ENCODE results near the gene PBX4.

The PBX4 gene

DNA sequence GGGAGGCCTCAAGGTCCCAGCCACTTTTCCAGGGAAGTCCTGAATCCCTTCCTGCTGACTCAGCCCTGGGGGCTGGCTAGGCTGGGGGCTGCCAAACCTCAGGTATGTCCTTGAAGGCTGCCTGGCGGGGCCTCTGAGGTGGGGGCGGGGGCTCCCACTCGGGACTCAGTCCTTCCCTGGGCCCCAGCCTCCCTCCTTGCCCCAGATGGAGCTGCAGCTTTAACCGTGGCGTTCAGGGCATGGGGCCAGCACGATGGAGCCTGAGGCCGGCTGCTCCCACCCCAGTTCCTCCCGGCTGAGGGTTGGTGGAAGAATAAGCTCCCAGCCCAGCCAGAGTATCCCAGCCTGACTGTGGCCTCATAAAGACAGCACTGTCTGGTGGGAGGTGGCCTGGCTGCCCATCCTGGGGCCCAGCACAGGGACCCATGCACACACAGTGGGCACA, 68.0 kb downstream of the PBX4 start:
- DNase-seq (ENCODE audit: low spot score in 2 of 2) (no peak), ATAC-seq (replicated peaks; ENCODE audit: extremely low read depth, poor library complexity, severe bottlenecking) (no peak)
- Mint-ChIP-seq H3K27ac (ENCODE audit: low read depth) (no peak overlapping the region), H3K36me3 (ENCODE audit: insufficient read depth) (peaks cover 3% of the 10 kb centered on the region), H3K9me3 (no peaks in the 10 kb centered on the region), H3K4me3 (no peak overlapping the region), H3K27me3 (no peaks in the 10 kb centered on the region), H3K4me1 (peaks cover 5% of the 10 kb centered on the region)

DNA sequence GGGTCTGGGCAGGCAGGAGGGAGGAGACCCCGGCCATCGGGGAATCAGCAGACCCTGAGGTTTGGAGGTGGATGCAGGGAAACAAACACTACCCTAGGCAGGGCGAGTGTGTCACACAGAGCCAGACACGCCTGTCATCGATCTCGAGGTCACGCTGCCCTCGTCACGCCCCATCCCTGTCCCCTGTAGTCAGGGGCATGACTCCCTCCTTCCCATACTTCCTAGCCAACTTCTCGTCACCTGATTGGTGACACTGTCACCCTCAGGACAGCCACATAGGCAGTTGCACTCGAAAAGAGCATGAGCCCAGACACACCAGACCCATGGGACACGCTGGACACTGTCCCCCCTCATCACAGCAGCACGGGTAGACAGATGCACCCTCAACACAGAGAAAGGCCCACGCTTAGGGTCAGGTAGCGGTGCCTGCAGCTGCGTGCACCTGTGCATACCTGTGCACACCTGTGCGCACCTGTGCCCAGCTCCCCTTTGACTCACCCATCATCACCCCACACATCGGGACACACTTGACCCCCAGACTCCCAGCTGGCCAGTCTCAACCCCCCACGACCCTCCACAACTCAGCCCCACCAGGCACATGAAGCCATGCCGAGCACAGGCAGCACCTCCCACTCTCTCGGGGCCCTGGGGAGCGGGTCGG, 68.6 kb downstream of the PBX4 start:
- DNase-seq (ENCODE audit: low spot score in 2 of 2) (no peak), ATAC-seq (replicated peaks; ENCODE audit: extremely low read depth, poor library complexity, severe bottlenecking) (no peak)
- Mint-ChIP-seq H3K4me1 (peaks cover 5% of the 10 kb centered on the region), H3K27ac (ENCODE audit: low read depth) (no peak overlapping the region), H3K9me3 (no peaks in the 10 kb centered on the region), H3K4me3 (no peak overlapping the region), H3K36me3 (ENCODE audit: insufficient read depth) (peaks cover 5% of the 10 kb centered on the region), H3K27me3 (no peaks in the 10 kb centered on the region)

- Mint-ChIP-seq H3K9me3 (no peaks in the 10 kb centered on the region), H3K4me3 (no peak overlapping the region), H3K27me3 (no peaks in the 10 kb centered on the region), H3K4me1 (no peaks in the 10 kb centered on the region), H3K36me3 (ENCODE audit: insufficient read depth) (peaks cover 5% of the 10 kb centered on the region), H3K27ac (ENCODE audit: low read depth) (no peak overlapping the region)
- DNase-seq (ENCODE audit: low spot score in 2 of 2) (no peak), ATAC-seq (replicated peaks; ENCODE audit: extremely low read depth, poor library complexity, severe bottlenecking) (no peak)
Observed at GRCh38 chr19:19548915-19549759, 69.3 kb downstream of the PBX4 start.

GRCh38 chr19:19547674-19548336, 70.7 kb downstream of the PBX4 start:
- DNase-seq (ENCODE audit: low spot score in 2 of 2) (no peak), ATAC-seq (replicated peaks; ENCODE audit: extremely low read depth, poor library complexity, severe bottlenecking) (no peak)
- Mint-ChIP-seq H3K27me3 (no peaks in the 10 kb centered on the region), H3K9me3 (no peaks in the 10 kb centered on the region), H3K36me3 (ENCODE audit: insufficient read depth) (peaks cover 5% of the 10 kb centered on the region), H3K4me1 (no peaks in the 10 kb centered on the region), H3K27ac (ENCODE audit: low read depth) (no peak overlapping the region), H3K4me3 (no peak overlapping the region)

DNA sequence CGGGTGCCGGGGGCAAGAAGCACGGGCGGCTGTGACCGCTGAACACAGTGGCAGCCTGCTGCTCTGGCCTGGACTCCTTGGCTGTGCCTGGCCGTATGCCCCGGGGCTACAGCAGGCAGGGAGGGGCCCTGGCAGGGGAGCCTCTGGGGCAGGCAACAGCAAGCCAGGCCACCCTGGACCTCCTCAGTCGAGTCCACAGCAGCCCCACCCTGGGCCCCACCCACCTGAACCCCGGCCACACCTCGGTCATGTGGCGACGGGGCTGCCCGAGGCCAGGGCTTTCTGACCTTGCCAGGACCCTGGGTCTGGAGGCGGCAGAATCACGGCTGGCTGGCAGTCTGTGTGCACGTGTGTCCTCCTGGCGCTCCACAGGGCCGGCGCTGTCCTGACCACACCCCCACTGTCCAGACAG, 71.7 kb downstream of the PBX4 start:
- Mint-ChIP-seq H3K4me3 (no peak overlapping the region), H3K4me1 (no peaks in the 10 kb centered on the region), H3K36me3 (ENCODE audit: insufficient read depth) (peaks cover 5% of the 10 kb centered on the region), H3K27ac (ENCODE audit: low read depth) (no peak overlapping the region), H3K9me3 (no peaks in the 10 kb centered on the region), H3K27me3 (no peaks in the 10 kb centered on the region)
- ATAC-seq (replicated peaks; ENCODE audit: extremely low read depth, poor library complexity, severe bottlenecking) (no peak), DNase-seq (ENCODE audit: low spot score in 2 of 2) (no peak)

DNA sequence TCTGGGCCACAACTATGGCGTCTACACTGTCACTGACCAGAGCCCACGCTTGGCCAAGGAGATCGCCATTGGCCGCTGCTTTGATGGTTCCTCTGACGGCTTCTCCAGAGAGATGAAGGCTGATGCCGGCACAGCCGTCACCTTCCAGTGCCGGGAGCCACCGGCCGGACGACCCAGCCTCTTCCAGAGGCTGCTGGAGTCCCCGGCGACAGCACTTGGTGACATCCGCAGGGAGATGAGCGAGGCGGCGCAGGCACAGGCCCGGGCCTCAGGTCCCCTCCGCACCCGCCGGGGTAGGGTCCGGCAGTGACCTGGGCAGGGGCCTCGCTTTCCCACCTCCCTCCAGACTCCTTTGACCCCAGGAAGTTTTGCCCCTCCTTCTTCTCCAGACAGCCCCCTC, 72.8 kb downstream of the PBX4 start:
- DNase-seq (ENCODE audit: low spot score in 2 of 2) (no peak), ATAC-seq (replicated peaks; ENCODE audit: extremely low read depth, poor library complexity, severe bottlenecking) (no peak)
- no peak overlapping the region for H3K4me3 Mint-ChIP-seq
- no peaks in the 10 kb centered on the region for H3K4me1 Mint-ChIP-seq
- no peaks in the 10 kb centered on the region for H3K9me3 Mint-ChIP-seq
- H3K27me3 Mint-ChIP-seq: no peaks in the 10 kb centered on the region
- no peak overlapping the region for H3K27ac Mint-ChIP-seq (ENCODE audit: low read depth)
- H3K36me3 Mint-ChIP-seq (ENCODE audit: insufficient read depth): peaks cover 5% of the 10 kb centered on the region

- no peaks in the 10 kb centered on the region for H3K4me1 Mint-ChIP-seq
- H3K4me3 Mint-ChIP-seq: no peak overlapping the region
- peaks cover 5% of the 10 kb centered on the region for H3K36me3 Mint-ChIP-seq (ENCODE audit: insufficient read depth)
- H3K27me3 Mint-ChIP-seq: no peaks in the 10 kb centered on the region
- no peak for DNase-seq (ENCODE audit: low spot score in 2 of 2)
- no peak for ATAC-seq (replicated peaks; ENCODE audit: extremely low read depth, poor library complexity, severe bottlenecking)
- H3K9me3 Mint-ChIP-seq: no peaks in the 10 kb centered on the region
- H3K27ac Mint-ChIP-seq (ENCODE audit: low read depth): no peak overlapping the region
Observed at GRCh38 chr19:19544954-19545591, 73.4 kb downstream of the PBX4 start.

- Mint-ChIP-seq H3K4me1 (no peaks in the 10 kb centered on the region), H3K27ac (ENCODE audit: low read depth) (no peak overlapping the region), H3K36me3 (ENCODE audit: insufficient read depth) (peaks cover 5% of the 10 kb centered on the region), H3K9me3 (no peaks in the 10 kb centered on the region), H3K27me3 (no peaks in the 10 kb centered on the region), H3K4me3 (no peak overlapping the region)
- ATAC-seq (replicated peaks; ENCODE audit: extremely low read depth, poor library complexity, severe bottlenecking) (no peak), DNase-seq (ENCODE audit: low spot score in 2 of 2) (no peak)
Observed at GRCh38 chr19:19544257-19544953, 74.1 kb downstream of the PBX4 start.

DNA sequence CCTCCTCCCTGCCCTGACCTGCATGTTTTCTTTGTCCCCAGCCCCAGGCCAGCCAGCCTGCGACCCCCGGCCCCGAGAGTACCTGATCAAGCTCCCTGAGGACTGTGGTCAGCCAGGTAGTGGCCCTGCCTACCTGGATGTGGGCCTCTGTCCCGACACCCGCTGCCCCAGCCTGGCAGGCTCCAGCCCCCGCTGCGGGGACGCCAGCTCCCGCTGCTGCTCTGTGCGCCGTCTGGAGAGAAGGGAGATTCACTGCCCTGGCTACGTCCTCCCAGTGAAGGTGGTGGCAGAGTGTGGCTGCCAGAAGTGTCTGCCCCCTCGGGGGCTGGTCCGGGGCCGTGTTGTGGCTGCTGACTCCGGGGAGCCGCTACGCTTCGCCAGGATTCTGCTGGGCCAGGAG, 74.8 kb downstream of the PBX4 start:
- Mint-ChIP-seq H3K27ac (ENCODE audit: low read depth) (no peak overlapping the region), H3K4me1 (peaks cover 5% of the 10 kb centered on the region), H3K9me3 (no peaks in the 10 kb centered on the region), H3K4me3 (no peak overlapping the region), H3K36me3 (ENCODE audit: insufficient read depth) (peaks cover 5% of the 10 kb centered on the region), H3K27me3 (peaks cover 6% of the 10 kb centered on the region)
- no peak for ATAC-seq (replicated peaks; ENCODE audit: extremely low read depth, poor library complexity, severe bottlenecking)
- no peak for DNase-seq (ENCODE audit: low spot score in 2 of 2)

- ATAC-seq (replicated peaks; ENCODE audit: extremely low read depth, poor library complexity, severe bottlenecking) (no peak), DNase-seq (ENCODE audit: low spot score in 2 of 2) (no peak)
- H3K36me3 Mint-ChIP-seq (ENCODE audit: insufficient read depth): peaks cover 5% of the 10 kb centered on the region
- no peaks in the 10 kb centered on the region for H3K9me3 Mint-ChIP-seq
- no peak overlapping the region for H3K27ac Mint-ChIP-seq (ENCODE audit: low read depth)
- H3K4me3 Mint-ChIP-seq: no peak overlapping the region
- H3K4me1 Mint-ChIP-seq: peaks cover 8% of the 10 kb centered on the region
- peaks cover 11% of the 10 kb centered on the region for H3K27me3 Mint-ChIP-seq
Observed at GRCh38 chr19:19543101-19543500, 75.4 kb downstream of the PBX4 start.

DNA sequence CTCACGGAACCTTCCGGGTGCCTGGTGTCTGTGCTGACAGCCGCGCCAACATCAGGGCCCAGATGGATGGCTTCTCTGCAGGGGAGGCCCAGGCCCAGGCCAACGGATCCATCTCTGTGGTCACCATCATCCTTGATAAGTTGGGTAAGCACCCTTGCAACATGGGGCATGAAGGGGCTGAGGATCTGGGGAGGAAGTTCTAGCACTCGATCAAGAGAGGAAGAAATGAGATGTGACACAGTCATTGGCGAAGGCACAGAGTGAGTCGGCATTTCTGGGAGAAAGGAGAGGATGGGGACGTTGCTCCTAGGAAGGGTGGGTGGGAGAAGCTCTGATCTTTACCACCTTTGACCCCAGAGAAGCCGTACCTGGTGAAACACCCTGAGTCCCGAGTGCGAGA, 76.0 kb downstream of the PBX4 start:
- Mint-ChIP-seq H3K9me3 (no peaks in the 10 kb centered on the region), H3K4me3 (peak overlapping the region; percentile 61), H3K36me3 (ENCODE audit: insufficient read depth) (peaks cover 6% of the 10 kb centered on the region), H3K27ac (ENCODE audit: low read depth) (no peak overlapping the region), H3K27me3 (peaks cover 11% of the 10 kb centered on the region), H3K4me1 (peaks cover 8% of the 10 kb centered on the region)
- ATAC-seq (replicated peaks; ENCODE audit: extremely low read depth, poor library complexity, severe bottlenecking) (no peak), DNase-seq (ENCODE audit: low spot score in 2 of 2) (no peak)

DNA sequence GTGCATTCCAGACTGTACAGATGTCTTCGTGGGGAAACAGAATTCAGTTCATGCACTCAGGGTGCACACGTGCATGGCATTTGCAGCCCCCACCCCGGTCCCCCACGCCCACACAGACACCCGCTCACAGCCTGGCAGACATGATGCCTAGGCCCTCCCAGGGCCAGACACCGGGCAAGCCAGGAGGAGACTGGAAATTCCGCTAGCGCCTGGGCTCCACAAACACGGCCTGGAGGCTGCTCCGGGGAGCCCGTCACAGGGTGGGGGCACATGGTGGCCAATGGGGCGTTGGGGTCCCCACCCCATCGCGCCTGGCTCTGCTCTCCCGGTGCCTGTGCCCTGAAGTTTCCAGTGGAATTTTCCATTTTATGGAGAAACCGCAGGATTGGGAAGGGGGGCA, 76.9 kb downstream of the PBX4 start:
- peak overlapping the region; percentile 71 for H3K4me3 Mint-ChIP-seq
- ATAC-seq (replicated peaks; ENCODE audit: extremely low read depth, poor library complexity, severe bottlenecking): no peak
- peaks cover 11% of the 10 kb centered on the region for H3K27me3 Mint-ChIP-seq
- H3K4me1 Mint-ChIP-seq: peaks cover 13% of the 10 kb centered on the region
- peaks cover 7% of the 10 kb centered on the region for H3K36me3 Mint-ChIP-seq (ENCODE audit: insufficient read depth)
- H3K9me3 Mint-ChIP-seq: no peaks in the 10 kb centered on the region
- H3K27ac Mint-ChIP-seq (ENCODE audit: low read depth): no peak overlapping the region
- no peak for DNase-seq (ENCODE audit: low spot score in 2 of 2)

All from central memory CD8-positive, alpha-beta T cell (primary cell).